ENCODE measurements around the gene UBE2L3.
A peak's percentile ranks its signal among the peaks of the same experiment; 100 is the strongest.
"Not testable (repeated sequence)": the region's sequence is repeated elsewhere in the genome, so short reads cannot be mapped to it uniquely, and the experiment has no call there.

UBE2L3 gene

DNA sequence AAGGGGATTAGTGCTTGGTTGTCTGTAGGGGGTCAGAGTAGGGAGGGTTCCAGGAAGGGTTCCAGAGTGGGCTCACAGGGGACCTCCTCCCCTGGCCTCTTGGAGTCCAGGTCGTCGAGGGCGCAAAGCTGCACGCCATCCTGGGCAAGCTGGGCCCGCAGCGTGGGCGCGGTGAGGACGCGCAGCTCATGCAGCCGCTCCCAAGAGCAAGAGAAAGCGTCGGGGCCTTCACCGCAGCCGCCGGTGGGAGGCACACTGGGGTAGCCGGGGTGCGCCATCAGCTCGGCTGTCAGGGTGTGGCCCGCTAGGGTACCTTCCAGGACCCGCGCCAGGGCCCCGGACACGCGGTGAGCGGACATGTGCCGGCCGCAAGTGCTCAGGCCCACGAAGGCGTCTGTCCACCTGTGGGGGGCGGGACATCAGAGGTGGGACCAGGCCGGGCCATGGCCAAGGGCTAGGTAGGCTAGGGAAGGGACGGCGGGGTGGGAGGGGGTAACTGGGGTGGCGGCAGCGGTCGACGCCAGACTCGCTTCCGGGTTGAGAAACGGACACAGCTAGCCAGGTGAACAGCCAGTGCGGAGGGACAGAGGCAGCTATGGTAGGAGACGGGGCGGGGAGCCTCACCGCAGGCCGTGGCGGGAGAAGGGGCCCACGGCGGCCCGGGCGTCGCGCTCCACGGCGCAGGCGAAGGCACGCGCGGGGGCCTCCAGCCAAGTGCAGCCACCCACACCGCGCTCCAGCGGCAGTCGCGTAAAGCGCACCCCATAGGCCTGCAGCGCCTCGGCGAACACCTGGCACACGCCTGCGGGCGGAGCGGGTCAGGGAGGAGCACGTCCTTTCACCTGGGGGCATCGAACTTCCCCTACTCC is 61.1 kb downstream of the UBE2L3 start:
- no peak for DNase-seq

DNA sequence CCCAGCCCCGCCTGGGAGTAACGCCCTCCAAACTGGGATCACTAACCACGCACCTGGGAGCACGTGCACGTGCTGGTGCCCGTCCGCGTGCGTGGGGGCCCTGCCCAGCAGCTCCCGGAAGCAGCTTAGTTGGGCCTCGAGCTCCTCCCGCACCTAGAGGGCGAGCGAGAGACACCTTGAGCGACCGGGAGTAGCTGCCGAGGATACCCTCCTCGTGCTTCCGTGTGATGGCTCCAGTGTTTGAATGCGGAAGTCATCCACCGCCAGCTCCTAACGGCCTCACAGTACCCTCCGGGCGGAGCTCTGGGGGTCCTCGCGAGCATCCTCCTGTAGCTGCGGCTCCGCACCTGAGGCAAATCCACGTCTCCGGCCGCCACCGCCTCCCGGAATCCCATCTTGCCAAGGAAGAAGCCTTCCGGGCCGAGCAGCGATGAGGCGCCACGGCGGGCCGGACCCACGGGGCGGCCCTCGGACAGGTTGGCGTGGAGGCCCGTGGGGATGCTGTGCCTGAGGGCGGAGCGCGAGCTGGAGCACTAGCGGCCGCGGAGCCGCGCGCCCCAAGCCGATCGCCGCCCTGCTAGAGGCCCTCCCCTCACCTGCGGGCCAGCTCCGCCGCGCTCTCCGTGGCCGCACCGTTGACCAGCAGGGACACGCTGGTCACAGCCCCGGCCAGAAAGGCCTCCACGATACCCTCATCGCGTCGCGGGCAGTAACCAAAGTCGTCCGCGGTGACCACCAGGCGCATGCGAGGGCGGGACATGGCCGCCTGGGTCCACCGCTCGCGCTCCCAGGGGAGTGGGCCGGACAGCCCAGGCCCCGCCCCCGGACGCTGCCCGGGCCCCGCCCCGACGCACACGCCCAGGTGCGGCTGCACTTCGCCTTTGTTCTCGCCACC is 62.0 kb downstream of the UBE2L3 start, which contains the start of gene YDJC:
Gene YDJC, minus strand, starts transcription at position 768 of the 895 bp plus-strand sequence. Its CDS starts 8 bp downstream, at position 760.
- peak; percentile 48 for DNase-seq

DNA sequence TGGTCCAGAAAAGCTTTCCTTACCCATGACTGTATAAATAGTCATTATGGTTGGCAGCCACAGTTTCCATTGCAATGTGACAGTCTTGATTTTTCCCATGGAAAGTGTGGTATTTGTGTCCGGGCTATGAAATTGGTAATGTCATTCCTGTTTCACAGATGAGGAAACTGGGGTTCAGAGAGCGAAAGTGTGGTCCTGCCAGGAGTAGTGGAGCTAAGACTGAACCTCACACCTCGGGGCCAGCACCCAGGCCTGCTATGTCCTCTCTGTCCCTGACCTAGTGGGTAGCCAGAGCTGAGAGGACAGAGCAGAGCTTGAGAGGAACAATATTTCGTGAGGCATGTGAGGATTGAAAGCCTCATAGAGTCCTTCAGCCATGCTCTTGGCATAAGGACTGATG is 63.5 kb downstream of the UBE2L3 start:
- DNase-seq, result no peak

DNA sequence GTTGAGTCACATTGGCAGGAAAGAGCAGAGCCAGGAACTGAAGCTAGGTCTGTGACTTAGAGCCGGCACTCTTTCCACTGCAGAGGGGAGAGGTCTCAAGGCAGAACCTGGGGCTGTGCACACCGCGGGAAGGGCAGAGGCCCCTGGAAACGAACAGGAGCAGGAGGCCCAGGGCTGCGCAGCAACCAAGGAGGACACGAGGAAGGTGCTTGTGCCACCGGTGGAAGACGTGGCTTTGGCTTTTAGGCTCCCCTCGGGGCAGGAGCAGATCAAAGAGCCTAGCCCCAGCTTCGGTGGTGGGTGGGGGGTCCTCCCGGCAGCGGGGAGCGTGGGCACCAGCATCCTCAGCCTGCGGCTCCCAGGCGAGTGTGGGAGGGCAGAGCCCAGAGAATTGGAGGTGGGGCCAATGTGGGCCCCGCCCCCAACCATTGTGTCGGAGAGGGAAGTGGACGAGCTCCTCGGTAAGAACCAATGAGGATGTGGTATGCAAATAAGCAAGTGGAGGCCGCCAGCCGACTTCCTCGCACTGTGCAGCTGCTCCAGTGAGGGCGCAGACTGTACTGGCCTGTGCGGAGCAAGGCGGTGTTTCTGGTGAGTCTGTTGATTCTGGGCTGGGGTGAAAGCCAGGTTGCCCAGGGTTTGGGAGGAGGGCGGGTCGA is 64.9 kb downstream of the UBE2L3 start, which contains the start of gene CCDC116:
Gene CCDC116, plus strand, starts transcription at position 524 of the 659 bp plus-strand sequence. CDS start 422 bp downstream, outside the sequence.
- DNase-seq, result no peak

DNA sequence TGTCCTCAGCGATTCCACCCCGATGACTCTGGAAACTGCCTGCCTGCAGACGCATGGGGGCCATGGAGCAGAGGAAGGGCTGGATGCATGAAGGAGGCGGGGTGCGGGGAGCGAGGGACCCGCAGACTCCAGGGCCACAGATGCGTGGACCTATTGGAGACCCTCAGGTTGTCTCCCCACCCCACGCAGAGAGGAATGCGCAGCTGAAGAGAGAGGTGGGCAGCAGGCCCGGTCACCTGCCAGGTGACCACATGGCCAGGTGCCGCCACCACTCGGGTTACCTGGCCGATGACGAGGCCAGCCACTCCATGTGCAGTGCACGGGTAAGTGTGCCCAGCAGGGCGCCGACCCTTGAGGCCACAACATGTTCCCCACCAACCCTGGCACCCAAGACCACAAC is 65.4 kb downstream of the UBE2L3 start:
- DNase-seq, result no peak

DNA sequence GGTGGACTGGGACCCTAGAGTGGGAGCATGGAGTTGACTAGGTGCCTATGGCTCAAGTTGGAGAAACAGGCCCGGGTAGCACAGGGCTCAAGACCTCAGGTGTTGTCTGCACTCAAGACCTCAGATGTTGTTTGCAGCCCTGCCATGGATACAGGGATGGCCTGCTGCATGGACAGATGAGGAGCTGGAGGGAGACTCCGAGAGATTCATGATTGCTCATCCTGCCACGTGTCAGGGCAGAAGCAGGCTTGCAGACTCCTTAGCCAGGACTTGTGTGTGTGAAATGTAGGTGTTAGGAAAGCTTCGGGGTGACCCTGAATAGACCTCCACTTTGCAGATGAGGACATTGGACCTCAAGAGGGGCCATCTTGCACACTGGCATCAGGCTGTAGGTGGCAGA is 66.0 kb downstream of the UBE2L3 start:
- no peak for DNase-seq

DNA sequence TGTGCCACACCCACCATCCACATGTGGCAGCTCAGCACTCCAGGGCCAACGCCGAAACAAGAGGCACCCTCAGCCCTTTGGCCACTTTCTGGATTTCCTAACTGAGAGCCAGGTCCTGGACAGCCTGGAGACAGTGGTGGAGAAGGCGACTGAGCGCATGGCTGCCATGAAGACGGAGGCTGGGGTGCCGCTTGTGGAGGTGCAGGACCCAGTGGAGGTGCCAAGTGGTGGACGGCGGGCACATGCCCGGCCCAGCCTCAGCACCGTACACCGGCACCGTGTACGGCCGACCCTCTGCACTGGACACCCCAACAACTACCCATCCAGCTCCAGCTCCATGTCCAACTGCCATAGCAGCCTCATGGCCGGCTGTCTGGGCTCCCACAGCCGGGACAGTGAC is 66.6 kb downstream of the UBE2L3 start:
- DNase-seq, result no peak

DNA sequence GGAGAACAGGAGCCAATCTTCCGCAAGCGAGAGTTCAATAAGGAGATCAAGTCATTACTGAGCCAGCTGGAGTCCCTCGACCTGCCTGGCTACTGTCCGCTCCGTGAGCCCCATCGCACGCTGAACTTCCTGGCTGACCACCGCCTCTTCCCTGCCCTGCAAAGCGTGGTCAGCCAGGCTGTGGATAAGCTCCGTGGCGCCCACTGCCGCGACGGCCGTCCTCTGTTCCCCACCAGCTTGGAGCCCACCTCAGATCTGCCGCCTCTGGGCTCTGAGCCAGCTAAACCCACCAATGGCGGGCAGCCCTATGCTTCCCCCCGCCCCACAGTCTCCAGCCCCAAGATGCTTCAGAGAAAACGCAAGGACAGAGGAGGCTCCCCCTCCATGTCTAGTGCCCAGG is 67.3 kb downstream of the UBE2L3 start:
- DNase-seq, result no peak

DNA sequence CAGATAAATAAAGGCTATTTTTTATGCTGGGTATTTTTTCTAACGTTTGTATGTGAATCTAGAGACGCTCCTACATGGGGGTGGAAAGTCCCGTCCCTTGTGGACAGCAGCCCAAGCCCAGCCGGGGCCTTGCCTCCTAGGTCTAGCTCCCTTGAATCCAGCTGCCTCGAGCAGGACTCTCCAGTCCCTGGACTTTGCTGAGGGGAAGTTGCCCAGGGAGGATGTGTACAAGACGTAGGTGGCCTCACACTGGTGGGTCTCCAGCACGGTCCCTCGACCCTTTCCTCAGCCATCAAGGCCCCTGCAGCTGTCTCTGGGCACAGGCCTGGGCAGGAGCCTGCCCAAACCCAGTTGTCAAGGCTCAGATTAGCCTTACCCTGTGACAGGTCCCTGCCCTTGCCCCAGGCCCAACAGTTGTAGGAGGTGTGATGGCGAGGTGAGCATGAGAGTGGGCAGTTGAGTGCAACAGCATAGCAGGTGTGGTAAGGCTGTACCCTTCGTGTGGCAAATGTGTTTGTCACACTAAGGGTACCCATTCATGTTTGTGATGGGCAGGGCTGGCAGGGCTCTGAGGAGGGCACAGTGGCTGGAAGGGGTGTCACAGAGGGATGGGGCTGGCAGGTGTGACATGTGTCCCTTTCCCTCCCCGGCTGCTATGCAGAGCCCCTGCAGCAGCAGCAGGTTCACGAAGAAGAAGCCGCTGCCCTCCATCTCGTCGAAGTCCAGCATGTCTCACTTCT is 68.4 kb downstream of the UBE2L3 start:
- no peak for DNase-seq

DNA sequence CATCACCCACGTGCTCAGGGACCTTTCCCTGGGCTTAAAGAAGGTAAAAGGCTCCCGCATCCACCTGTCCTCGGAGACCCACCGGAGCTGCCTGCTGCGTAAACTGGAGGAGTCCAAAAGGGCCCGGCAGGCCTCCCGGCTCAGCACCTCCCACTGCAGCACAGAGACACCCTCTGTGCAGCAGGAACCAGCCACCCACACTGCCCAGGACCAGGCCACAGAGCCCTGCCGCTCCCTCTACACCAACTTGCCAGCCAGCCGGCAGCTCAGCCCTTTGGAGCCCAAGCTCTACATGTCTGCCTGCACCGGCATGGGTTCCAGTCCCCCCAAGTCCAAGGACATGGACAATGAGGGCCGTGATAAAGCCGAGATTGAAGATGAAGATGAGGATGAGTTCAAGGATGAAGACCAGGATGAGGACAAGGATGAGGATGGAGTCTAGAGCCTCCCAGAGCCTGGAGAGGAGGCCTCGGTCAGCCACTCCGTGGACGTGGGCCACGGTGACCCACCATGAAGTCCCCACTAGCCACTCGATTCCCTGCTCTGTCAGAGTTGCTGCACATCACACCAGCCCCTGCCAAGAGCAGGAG is 69.2 kb downstream of the UBE2L3 start:
- no peak for DNase-seq

DNA sequence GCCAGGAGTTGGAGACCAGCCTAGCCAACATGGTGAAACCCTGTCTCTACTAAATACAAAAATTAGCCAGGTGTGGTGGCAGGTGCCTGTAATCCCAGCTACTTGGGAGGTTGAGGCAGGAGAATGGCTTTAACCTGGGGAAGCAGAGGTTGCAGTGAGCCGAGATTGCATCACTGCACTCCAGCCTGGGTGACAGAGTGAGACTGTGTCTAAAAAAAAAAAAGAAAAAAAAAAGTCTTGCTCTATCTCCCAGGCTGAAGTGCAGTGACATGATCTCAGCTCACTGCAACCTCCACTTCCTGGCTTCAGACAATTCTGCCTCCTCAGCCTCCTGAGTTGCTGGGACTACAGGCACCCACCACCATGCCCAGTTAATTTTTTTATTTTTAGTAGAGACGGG is 69.9 kb downstream of the UBE2L3 start:
- DNase-seq, result not testable (repeated sequence)

DNA sequence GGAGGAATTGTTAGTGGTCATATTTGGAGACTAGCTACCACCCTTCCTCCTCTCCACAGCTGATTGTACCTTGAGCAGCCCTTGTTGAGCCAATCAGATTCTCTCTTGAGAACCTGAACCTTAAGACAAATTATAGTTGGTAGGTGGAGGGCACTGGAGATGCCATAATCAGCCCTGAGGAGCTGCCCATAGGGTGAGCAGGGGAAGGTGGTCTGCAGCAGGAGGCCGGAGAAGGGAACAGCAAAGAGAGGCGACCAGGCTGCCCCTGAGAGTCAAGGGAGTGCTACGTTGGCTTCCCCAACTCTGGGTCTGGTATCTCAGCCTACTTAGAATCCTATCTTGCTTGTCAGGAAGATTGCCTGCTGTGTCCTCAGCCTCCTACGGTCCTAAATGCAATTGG is 71.8 kb downstream of the UBE2L3 start:
- DNase-seq, result no peak

DNA sequence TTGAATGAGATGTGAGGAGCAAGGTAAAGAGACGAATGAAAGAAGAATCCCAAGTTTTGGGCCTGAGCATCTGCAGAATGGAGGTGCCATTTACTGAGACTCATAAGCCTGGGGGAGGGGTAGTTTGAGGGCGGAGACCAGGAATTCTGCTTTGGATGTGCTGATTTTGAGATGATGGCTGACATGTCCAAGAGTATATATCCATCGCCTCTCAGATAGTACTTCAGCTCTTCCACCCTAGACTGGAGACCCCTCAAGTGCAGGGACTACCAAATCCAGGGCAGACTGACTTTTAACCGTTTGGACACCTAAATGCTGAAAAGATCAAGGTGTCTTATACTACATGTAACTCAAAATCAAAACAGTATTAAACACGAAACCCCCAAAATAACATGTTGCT is 73.3 kb downstream of the UBE2L3 start:
- DNase-seq, result no peak

DNA sequence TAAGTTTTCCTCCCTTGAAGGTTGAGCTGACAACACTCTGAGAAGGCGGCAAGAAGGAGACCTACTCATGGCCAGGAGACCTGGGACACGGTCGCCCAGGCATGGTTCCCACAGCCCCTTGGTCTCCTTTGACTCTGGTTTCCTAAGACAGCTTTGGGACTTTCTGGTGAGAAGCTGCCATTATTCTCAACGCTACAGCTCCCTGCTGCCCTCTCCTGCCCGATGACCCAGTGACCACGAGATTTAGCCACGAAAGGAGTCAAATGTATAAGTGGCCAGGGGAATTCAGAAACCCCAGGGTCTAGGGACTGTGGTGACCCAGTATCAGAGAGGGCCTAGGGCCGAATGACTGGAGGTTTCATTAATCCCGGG is 73.9 kb downstream of the UBE2L3 start:
- no peak for DNase-seq

DNA sequence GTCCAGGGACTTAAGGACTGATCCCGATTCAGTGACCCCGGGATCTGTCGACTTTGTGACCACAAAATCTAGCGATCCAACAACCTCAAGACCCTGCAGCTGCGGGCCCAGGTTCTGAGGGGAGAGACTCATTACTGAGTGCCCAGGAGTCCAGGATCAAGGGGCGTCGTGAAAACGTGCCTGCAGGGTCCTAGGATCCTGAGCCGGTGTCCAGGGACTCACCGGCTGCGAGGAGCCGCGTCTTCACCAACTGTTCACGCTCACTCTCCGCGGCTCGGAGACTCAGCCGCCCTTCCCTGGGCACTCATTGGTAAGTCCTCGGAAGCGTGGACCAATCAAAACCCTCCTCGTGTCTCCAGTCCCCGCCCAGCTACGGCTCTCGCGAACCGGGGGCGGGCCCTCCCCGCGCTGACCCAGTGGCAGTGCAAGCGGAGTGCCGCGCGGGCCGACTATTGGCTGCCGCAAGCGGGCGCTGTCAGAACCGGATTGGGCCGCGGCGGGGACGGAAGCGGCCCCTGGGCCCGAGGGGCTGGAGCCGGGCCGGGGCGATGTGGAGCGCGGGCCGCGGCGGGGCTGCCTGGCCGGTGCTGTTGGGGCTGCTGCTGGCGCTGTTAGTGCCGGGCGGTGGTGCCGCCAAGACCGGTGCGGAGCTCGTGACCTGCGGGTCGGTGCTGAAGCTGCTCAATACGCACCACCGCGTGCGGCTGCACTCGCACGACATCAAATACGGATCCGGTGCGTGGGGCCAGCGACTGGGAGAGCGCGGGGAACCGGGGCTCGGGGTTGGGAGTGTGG is 74.5 kb downstream of the UBE2L3 start, which contains the start of gene SDF2L1:
Gene SDF2L1, plus strand, starts transcription at position 514 of the 795 bp plus-strand sequence. Its CDS starts 35 bp downstream, at position 549.
- DNase-seq, result peak; percentile 79

DNA sequence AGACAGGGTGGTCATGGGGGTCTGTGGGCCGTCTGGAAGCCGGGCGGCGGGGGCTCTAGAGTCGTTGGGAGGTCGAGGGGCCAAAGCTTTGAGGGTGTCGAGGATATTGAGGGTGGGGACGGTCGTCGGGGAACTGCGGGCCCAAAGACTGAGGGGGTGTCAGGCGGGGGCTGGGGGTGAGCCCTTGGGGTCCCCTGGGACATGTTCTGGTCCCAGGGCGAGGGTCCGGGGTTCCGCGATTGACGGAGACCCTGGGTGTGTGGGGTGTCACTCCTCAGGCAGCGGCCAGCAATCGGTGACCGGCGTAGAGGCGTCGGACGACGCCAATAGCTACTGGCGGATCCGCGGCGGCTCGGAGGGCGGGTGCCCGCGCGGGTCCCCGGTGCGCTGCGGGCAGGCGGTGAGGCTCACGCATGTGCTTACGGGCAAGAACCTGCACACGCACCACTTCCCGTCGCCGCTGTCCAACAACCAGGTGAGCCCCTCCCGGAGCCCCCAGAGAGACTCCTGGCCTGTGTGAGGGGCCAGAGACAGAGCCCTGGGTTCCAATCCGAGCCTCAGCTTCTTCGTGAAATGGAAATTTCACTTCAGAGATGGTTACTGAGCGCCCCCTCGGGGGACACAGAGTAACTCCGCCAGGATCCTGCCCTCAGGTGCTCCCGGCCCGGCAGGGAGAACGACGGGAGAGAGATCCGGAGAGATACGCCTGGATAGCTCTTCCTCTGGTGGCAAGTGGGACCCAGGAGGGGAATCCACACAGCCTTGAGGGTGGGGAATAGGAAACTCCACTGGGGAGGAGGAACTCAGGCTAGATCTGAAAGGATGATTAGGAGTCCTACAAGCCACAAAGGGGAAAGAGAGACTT is 75.3 kb downstream of the UBE2L3 start:
- DNase-seq, result no peak

DNA sequence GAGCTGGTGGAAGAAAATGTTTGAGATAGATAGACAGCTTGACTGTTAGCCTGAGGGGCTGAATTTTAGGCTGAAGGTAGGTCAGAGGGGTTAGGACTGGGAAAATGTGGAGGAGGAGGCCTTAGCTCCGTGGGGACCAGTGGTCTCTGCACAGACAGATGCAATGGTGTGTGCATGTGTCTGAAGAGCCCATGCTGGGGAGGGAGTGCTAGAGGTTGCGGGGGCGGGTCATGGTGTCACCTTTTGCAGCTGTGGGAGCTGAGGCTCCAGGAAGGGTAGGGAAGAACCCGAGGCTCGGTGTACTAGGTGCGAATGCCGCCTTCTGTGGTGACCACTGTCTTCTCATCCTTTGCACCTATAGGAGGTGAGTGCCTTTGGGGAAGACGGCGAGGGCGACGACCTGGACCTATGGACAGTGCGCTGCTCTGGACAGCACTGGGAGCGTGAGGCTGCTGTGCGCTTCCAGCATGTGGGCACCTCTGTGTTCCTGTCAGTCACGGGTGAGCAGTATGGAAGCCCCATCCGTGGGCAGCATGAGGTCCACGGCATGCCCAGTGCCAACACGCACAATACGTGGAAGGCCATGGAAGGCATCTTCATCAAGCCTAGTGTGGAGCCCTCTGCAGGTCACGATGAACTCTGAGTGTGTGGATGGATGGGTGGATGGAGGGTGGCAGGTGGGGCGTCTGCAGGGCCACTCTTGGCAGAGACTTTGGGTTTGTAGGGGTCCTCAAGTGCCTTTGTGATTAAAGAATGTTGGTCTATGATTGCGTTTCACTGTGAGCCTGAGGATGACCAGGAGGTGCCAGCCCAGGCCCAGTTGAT is 76.2 kb downstream of the UBE2L3 start:
- DNase-seq, result no peak

DNA sequence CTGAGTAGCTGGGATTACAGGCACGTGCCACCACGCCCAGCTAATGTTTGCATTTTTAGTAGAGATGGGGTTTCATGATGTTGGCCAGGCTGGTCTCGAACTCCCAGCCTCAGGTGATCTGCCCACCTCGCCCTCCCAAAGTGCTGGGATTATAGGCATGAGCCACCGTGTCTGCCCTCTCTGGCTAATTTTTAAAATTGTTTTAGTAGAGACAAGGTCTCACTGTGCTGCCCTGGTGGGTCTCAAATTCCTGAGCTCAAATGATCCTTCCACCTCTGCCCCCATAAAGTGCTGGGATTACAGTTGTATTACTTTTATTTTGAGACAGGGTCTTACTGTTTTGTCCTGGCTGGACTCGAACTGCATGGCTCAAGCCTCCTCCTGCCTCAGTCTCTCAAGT is 78.0 kb downstream of the UBE2L3 start:
- not testable (repeated sequence) for DNase-seq
